Neuronal stem cell (in vitro differentiated cells): Measurements from ENCODE around the gene HELZ2.
A peak's percentile ranks its signal among the peaks of the same experiment; 100 is the strongest.

Experiments
- DNase-seq: peaks from one replicate; pipeline ENCODE4 v3.0.0-alpha.2; 2013; ENCODE audit warnings: low spot score
- H2AFZ ChIP-seq: one replicate; pipeline ENCODE4 v1.6.1; 2013; ENCODE audit warnings: mild to moderate bottlenecking, low read length, inconsistent platforms
- H2AK5ac ChIP-seq: 2 replicates; pipeline ENCODE4 v1.6.1; 2013; ENCODE audit warnings: low read depth, mild to moderate bottlenecking, inconsistent platforms, low read length, moderate library complexity, mixed read lengths
- H2BK120ac ChIP-seq: 2 replicates; pipeline ENCODE4 v1.6.1; 2013; ENCODE audit warnings: low read depth, mild to moderate bottlenecking, inconsistent platforms, low read length, moderate library complexity, mixed read lengths
- H2BK12ac ChIP-seq: one replicate; pipeline ENCODE4 v1.6.1; 2013; ENCODE audit warnings: low read length, inconsistent platforms
- H2BK15ac ChIP-seq: 2 replicates; pipeline ENCODE4 v1.6.1; 2013; ENCODE audit warnings: mild to moderate bottlenecking, low read length, inconsistent platforms, mixed read lengths
- H2BK5ac ChIP-seq: one replicate; pipeline ENCODE4 v1.6.1; 2013; ENCODE audit warnings: inconsistent platforms, mild to moderate bottlenecking, low read length, moderate library complexity
- H3K14ac ChIP-seq: one replicate; pipeline ENCODE4 v1.6.1; 2013; ENCODE audit warnings: low read length, inconsistent platforms
- H3K18ac ChIP-seq: 2 replicates; pipeline ENCODE4 v1.6.1; 2013; ENCODE audit warnings: low read length, inconsistent platforms
- H3K23ac ChIP-seq: 2 replicates; pipeline ENCODE4 v1.6.1; 2013; ENCODE audit warnings: low read depth, mild to moderate bottlenecking, mixed read lengths, low read length, inconsistent platforms; ENCODE audit not compliant: poor library complexity
- H3K27ac ChIP-seq: replicated peaks from 3 replicates; pipeline ENCODE4 v1.5.1; 2013; ENCODE audit warnings: low read length, inconsistent platforms
- H3K27me3 ChIP-seq, 3 experiments: 2 replicates each; pipeline ENCODE4 v1.6.1; 2013; ENCODE audit warnings: low read length in 3 of 3, mild to moderate bottlenecking in 2 of 3, inconsistent platforms in 1 of 3, low read depth in 1 of 3, mixed read lengths in 1 of 3, moderate library complexity in 1 of 3; ENCODE audit not compliant: control insufficient read depth in 3 of 3, insufficient read depth in 3 of 3
- H3K36me3 ChIP-seq, 2 donors: replicated peaks in 1 of 2; 2 replicates each; pipeline ENCODE4 v1.6.1; 2013; ENCODE audit warnings: low read length in 2 of 2; ENCODE audit not compliant: control insufficient read depth in 2 of 2, insufficient read depth in 2 of 2
- H3K4ac ChIP-seq: 2 replicates; pipeline ENCODE4 v1.6.1; 2013; ENCODE audit warnings: inconsistent platforms, mild to moderate bottlenecking, low read length, moderate library complexity
- H3K4me1 ChIP-seq, 2 donors: 1 replicate in 1 of 2; 2 replicates in 1 of 2; pipeline ENCODE4 v1.6.1; 2013; ENCODE audit warnings: low read length in 2 of 2, low read depth in 1 of 2; ENCODE audit not compliant: control insufficient read depth in 2 of 2, insufficient read depth in 1 of 2
- H3K4me2 ChIP-seq: one replicate; pipeline ENCODE4 v1.6.1; 2013; ENCODE audit warnings: mild to moderate bottlenecking, low read length, inconsistent platforms; ENCODE audit not compliant: insufficient read depth, poor library complexity, severe bottlenecking
- H3K4me3 ChIP-seq, 2 donors: 2 replicates each; pipeline ENCODE4 v1.5.1; 2013; ENCODE audit warnings: low read length in 2 of 2, mild to moderate bottlenecking in 2 of 2, inconsistent platforms in 1 of 2, moderate library complexity in 1 of 2
- H3K79me1 ChIP-seq: one replicate; pipeline ENCODE4 v1.6.1; 2013; ENCODE audit warnings: low read depth, mild to moderate bottlenecking, inconsistent platforms, low read length, moderate library complexity
- H3K9ac ChIP-seq: one replicate; pipeline ENCODE4 v1.6.1; 2013; ENCODE audit warnings: mild to moderate bottlenecking, low read depth, low read length, inconsistent platforms; ENCODE audit not compliant: poor library complexity
- H3K9me3 ChIP-seq, 2 donors: replicated peaks in 1 of 2; 2 replicates each; pipeline versions ENCODE3 to v1.6.1; 2013; ENCODE audit warnings: low read length in 2 of 2, mild to moderate bottlenecking in 2 of 2, inconsistent platforms in 1 of 2, low read depth in 1 of 2, mixed read lengths in 1 of 2, moderate library complexity in 1 of 2; ENCODE audit not compliant: control insufficient read depth in 2 of 2, insufficient read depth in 1 of 2
- H4K8ac ChIP-seq: one replicate; pipeline ENCODE4 v1.6.1; 2013; ENCODE audit warnings: low read depth, mild to moderate bottlenecking, inconsistent platforms, low read length, moderate library complexity
- H4K91ac ChIP-seq: one replicate; pipeline ENCODE4 v1.6.1; 2013; ENCODE audit warnings: low read length, low read depth, mild to moderate bottlenecking, inconsistent platforms; ENCODE audit not compliant: poor library complexity
- WGBS, 2 donors: extraction: QIAGEN DNeasy Blood & Tissue Kit; methylation state at CpG; one replicate each; pipeline ENCODE4 v1.1.7; 2013; ENCODE audit warnings: missing lambda C conversion rate in 2 of 2, mixed read lengths in 1 of 2; ENCODE audit not compliant: insufficient read length in 2 of 2, insufficient replicate concordance in 1 of 2; ENCODE audit errors: extremely low coverage in 2 of 2; 5-methylcytosine and 5-hydroxymethylcytosine counted together

The HELZ2 gene

DNA sequence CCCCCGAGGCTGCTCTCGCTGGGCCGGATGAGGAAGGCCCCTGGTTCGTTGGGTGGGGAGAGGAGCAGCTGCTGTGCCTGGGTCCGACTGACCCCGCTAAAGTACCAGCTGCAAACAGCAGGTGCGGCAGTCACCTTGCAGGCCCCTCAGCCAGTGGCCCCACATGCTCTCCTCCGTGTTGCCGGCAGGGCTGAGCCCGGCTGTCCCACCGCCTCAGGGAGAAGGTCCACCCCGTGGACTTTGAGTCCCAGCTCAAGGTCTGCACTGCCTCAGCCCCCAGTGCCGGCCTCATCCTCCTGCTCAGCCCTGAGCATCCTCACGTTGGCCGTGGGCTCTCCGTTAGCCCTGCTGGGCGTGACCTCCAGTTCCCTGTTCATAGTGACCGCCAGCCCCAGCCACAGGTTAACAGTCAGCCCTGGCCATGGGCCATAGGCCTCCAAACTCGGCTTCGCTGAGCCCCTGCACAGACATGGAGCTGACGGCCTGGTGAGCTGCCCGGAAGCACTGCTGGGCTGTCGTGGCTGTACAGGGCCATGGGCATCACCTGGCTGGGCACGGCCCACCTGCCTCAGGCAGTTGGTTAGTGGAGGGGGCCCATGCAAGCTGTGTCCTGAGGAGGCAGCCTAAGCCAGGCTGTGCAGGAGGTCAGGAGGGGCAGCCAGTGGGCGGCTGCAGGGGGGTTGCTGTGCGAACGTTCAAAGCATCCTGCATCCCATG, 29.6 kb downstream of the HELZ2 start:
- WGBS, 2 donors = no CpG with 5 or more reads among the region's 27 CpGs

DNA sequence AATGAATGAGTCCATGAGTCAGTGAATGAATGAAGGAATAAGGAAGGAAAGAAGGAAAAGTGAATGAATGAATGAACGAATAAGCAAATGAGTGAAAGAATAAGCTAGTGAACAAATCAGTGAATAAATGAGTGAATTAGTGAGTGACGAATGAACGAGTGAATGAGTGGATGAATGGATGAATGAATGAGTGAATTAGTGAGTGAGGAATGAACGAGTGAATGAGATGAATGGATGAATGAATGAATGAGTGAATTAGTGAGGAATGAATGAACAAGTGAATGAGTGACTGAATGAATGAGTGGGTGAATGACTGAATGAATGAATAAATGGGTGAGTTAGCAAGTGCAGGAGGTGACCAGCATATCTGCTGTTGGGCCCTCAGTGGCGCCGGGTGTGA, 30.3 kb downstream of the HELZ2 start:
- H3K4me3 ChIP-seq = no peak overlapping the region
- H3K4me2 ChIP-seq = no peak overlapping the region
- H3K79me1 ChIP-seq = no peaks in the 10 kb centered on the region
- H2AK5ac ChIP-seq = no peak overlapping the region
- WGBS, 2 donors = 100% methylated on average over 3 to 4 of the region's 6 CpGs
- H4K8ac ChIP-seq = no peak overlapping the region
- no peak overlapping the region for H2BK12ac ChIP-seq
- no peak overlapping the region for H2BK120ac ChIP-seq
- no peak overlapping the region for H3K14ac ChIP-seq
- DNase-seq = no peak
- H2BK15ac ChIP-seq = no peak overlapping the region
- no peaks in the 10 kb centered on the region for H3K36me3 ChIP-seq
- H3K23ac ChIP-seq = no peak overlapping the region
- no peak overlapping the region for H3K27ac ChIP-seq
- no peak overlapping the region for H2BK5ac ChIP-seq
- no peak overlapping the region for H2AFZ ChIP-seq
- peaks cover 0 to 9% of the 10 kb centered on the region in 2 donors for H3K4me1 ChIP-seq
- no peak overlapping the region for H3K9ac ChIP-seq
- peaks cover 0 to 65% (median 1%) of the 10 kb centered on the region in 3 experiments for H3K27me3 ChIP-seq
- no peaks in the 10 kb centered on the region for H3K9me3 ChIP-seq
- H4K91ac ChIP-seq = no peak overlapping the region
- H3K18ac ChIP-seq = no peak overlapping the region
- H3K4ac ChIP-seq = no peak overlapping the region

More for the DNA sequence above, 29.6 kb downstream of the HELZ2 start:
- Histone ChIP-seq H2BK15ac (peak overlapping the region; percentile 55), H3K36me3 (no peaks in the 10 kb centered on the region), H3K27me3 (peaks cover 0 to 64% (median 1%) of the 10 kb centered on the region in 3 experiments), H2BK120ac (no peak overlapping the region), H3K27ac (no peak overlapping the region), H2AK5ac (peak overlapping the region; percentile 84), H3K9me3 (no peaks in the 10 kb centered on the region), H3K23ac (peak overlapping the region; percentile 85), H3K4ac (peak overlapping the region; percentile 23), H3K4me2 (no peak overlapping the region), H2AFZ (no peak overlapping the region), H3K79me1 (no peaks in the 10 kb centered on the region), H2BK5ac (peak overlapping the region; percentile 39), H3K4me1 (peaks cover 0 to 9% of the 10 kb centered on the region in 2 donors), H2BK12ac (peak overlapping the region; percentile 82), H3K14ac (peak overlapping the region; percentile 21), H3K9ac (no peak overlapping the region), H3K18ac (peak overlapping the region; percentile 48), H4K8ac (no peak overlapping the region), H3K4me3 (peak overlapping the region in 1 of 2 donors; percentile 3), H4K91ac (no peak overlapping the region)
- no peak for DNase-seq

DNA sequence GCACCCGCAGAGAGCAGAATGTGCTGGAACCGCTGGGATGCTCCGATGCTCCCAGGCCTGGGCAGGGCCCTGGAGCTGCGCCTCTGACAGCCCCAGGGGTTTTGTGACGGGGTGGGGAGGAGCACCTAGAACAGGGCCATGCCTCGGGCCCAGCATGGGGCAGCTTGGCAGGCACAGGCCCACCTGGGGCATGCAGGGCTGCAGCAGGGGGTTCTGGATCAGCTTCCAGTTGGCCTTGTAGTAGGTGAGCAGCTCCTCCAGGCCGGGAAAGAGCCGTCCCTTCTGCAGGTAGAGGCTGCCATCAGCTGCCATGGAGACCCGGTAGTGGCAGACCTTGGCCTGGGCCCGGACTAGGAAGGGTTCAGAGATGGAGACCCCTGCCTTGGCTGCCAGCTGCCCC, 30.9 kb downstream of the HELZ2 start:
- no peak for DNase-seq
- no peak overlapping the region for H3K14ac ChIP-seq
- WGBS, 2 donors = no CpG with 5 or more reads among the region's 10 CpGs

DNA sequence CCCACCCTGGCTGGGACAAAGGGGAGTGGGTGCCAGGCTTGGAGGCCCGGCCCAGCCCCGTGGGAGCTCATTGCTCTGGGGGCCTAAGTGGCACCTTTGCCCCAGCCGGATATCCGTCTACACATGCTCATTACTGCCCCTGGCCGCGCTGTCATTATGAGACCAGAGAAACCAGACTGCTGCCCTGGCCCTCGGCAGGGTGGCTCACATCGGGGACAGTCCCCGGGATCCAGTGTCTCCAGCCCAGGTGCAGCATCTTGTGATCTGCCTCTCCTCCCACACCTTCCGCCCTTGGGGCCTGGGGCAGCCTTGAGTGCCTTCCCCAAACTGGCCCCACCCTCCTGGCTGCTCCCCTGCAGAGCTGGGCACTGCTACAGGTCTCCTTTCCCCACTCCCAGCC, 31.3 kb downstream of the HELZ2 start:
- H3K36me3 ChIP-seq = no peaks in the 10 kb centered on the region
- no peak for DNase-seq
- peaks cover 0 to 54% (median 1%) of the 10 kb centered on the region in 3 experiments for H3K27me3 ChIP-seq
- no peak overlapping the region for H2AFZ ChIP-seq
- no peaks in the 10 kb centered on the region for H3K79me1 ChIP-seq
- no peak overlapping the region for H3K9ac ChIP-seq
- peak overlapping the region; percentile 52 for H2AK5ac ChIP-seq
- WGBS, 2 donors = no CpG with 5 or more reads among the region's 10 CpGs
- no peak overlapping the region for H3K4me2 ChIP-seq
- H3K4ac ChIP-seq = peak overlapping the region; percentile 37
- no peak overlapping the region for H3K27ac ChIP-seq
- H2BK120ac ChIP-seq = no peak overlapping the region
- H4K91ac ChIP-seq = no peak overlapping the region
- H3K23ac ChIP-seq = peak overlapping the region; percentile 65
- H3K9me3 ChIP-seq = no peaks in the 10 kb centered on the region
- H3K18ac ChIP-seq = peak overlapping the region; percentile 28
- no peak overlapping the region for H2BK5ac ChIP-seq
- H3K4me3 ChIP-seq = no peak overlapping the region
- H2BK12ac ChIP-seq = peak overlapping the region; percentile 22
- no peak overlapping the region for H3K14ac ChIP-seq
- peaks cover 1 to 8% of the 10 kb centered on the region in 2 donors for H3K4me1 ChIP-seq
- no peak overlapping the region for H2BK15ac ChIP-seq
- H4K8ac ChIP-seq = no peak overlapping the region

More for the DNA sequence above, 30.9 kb downstream of the HELZ2 start:
- Histone ChIP-seq H2BK5ac (no peak overlapping the region), H3K18ac (peak overlapping the region; percentile 28), H3K4me1 (peaks cover 0 to 8% of the 10 kb centered on the region in 2 donors), H2BK12ac (no peak overlapping the region), H3K4me3 (no peak overlapping the region), H3K36me3 (no peaks in the 10 kb centered on the region), H3K27me3 (peaks cover 0 to 59% (median 1%) of the 10 kb centered on the region in 3 experiments), H3K79me1 (no peaks in the 10 kb centered on the region), H3K9me3 (no peaks in the 10 kb centered on the region), H4K8ac (no peak overlapping the region), H2AFZ (no peak overlapping the region), H3K23ac (peak overlapping the region; percentile 65), H4K91ac (no peak overlapping the region), H3K4ac (peak overlapping the region; percentile 37), H3K4me2 (no peak overlapping the region), H3K27ac (no peak overlapping the region), H2BK120ac (no peak overlapping the region), H2BK15ac (no peak overlapping the region), H3K9ac (no peak overlapping the region), H2AK5ac (peak overlapping the region; percentile 52)
